CD14-positive monocyte (primary cell): Measurements from ENCODE around the gene FIGN. TPM values are rescaled to one million over a fixed set of nuclear protein-coding genes. Genes with fewer than 3 reads are reported as not detected.

Experiments used
- DNase-seq, 3 donors: peaks; one replicate each; pipeline ENCODE4 v3.0.0-alpha.2; 2011 to 2022
- H2AFZ ChIP-seq: 2 replicates; pipeline ENCODE4 v1.6.0; 2012; ENCODE audit warnings: mild to moderate bottlenecking, low read depth, low read length, inconsistent platforms; ENCODE audit not compliant: insufficient read depth, poor library complexity, severe bottlenecking
- H3K27ac ChIP-seq, 2 donors: 1 replicate in 1 of 2; 2 replicates in 1 of 2; pipeline ENCODE4 v1.5.1; 2012 to 2013; ENCODE audit warnings: low read length in 2 of 2, control low read depth in 1 of 2, inconsistent platforms in 1 of 2, low read depth in 1 of 2, mild to moderate bottlenecking in 1 of 2
- H3K27me3 ChIP-seq, 2 donors: one replicate each; pipeline versions ENCODE4 v1.6.0 to v1.6.1; 2011 to 2013; ENCODE audit warnings: low read length in 2 of 2; ENCODE audit not compliant: control insufficient read depth in 2 of 2, insufficient read depth in 2 of 2
- H3K36me3 ChIP-seq, 2 donors: replicated peaks in 1 of 2; 1 replicate in 1 of 2; 2 replicates in 1 of 2; pipeline versions ENCODE4 v1.5.1 to v1.6.1; 2012 to 2013; ENCODE audit warnings: low read length in 2 of 2, control low read depth in 1 of 2, inconsistent platforms in 1 of 2, mild to moderate bottlenecking in 1 of 2; ENCODE audit not compliant: insufficient read depth in 2 of 2, control insufficient read depth in 1 of 2
- H3K4me1 ChIP-seq, 2 donors: 1 replicate in 1 of 2; 2 replicates in 1 of 2; pipeline versions ENCODE4 v1.5.1 to v1.6.1; 2012 to 2013; ENCODE audit warnings: low read length in 2 of 2, control low read depth in 1 of 2, inconsistent platforms in 1 of 2, mild to moderate bottlenecking in 1 of 2, moderate library complexity in 1 of 2; ENCODE audit not compliant: insufficient read depth in 2 of 2, control insufficient read depth in 1 of 2
- H3K4me2 ChIP-seq: replicated peaks from 2 replicates; pipeline ENCODE3; 2012; ENCODE audit warnings: low read length, moderate library complexity, mild to moderate bottlenecking; ENCODE audit not compliant: poor library complexity, severe bottlenecking; ENCODE audit errors: extremely low read depth
- H3K4me3 ChIP-seq, 3 experiments: fragments of 200-600 bp in 1 of 3; sonication (generic) in 1 of 3; replicated peaks in 1 of 3; 1 replicate in 2 of 3; 2 replicates in 1 of 3; pipeline ENCODE4 v1.5.1; 2011 to 2013; ENCODE audit warnings: low read length in 3 of 3, mild to moderate bottlenecking in 3 of 3, control low read depth in 2 of 3, low read depth in 2 of 3, inconsistent platforms in 1 of 3, moderate library complexity in 1 of 3
- H3K79me2 ChIP-seq: 2 replicates; pipeline ENCODE4 v1.6.0; 2012; ENCODE audit warnings: mild to moderate bottlenecking, control low read depth, inconsistent platforms, low read length, moderate library complexity; ENCODE audit not compliant: insufficient read depth
- H3K9ac ChIP-seq: 2 replicates; pipeline ENCODE4 v1.6.0; 2017; ENCODE audit warnings: low read length, mild to moderate bottlenecking; ENCODE audit not compliant: insufficient read depth, poor library complexity, severe bottlenecking
- H3K9me3 ChIP-seq, 2 donors: replicated peaks in 1 of 2; 1 replicate in 1 of 2; 2 replicates in 1 of 2; pipeline versions ENCODE4 v1.5.1 to v1.6.1; 2012 to 2013; ENCODE audit warnings: low read length in 2 of 2, control low read depth in 1 of 2; ENCODE audit not compliant: control insufficient read depth in 1 of 2, insufficient read depth in 1 of 2
- H4K20me1 ChIP-seq: 2 replicates; pipeline ENCODE4 v1.6.0; 2012; ENCODE audit warnings: mild to moderate bottlenecking, low read length, control low read depth, moderate library complexity; ENCODE audit not compliant: insufficient read depth
- H3K27ac Mint-ChIP-seq, 7 donors: one replicate each; pipeline ENCODE4 v1.8.0; 2020; ENCODE audit warnings: mild to moderate bottlenecking in 7 of 7, mixed read lengths in 7 of 7, moderate library complexity in 6 of 7, inconsistent platforms in 2 of 7
- H3K27me3 Mint-ChIP-seq, 3 donors: one replicate each; pipeline ENCODE4 v1.8.0; 2021 to 2022; ENCODE audit warnings: low read depth in 3 of 3, mild to moderate bottlenecking in 3 of 3, mixed read lengths in 3 of 3, moderate library complexity in 3 of 3, inconsistent platforms in 1 of 3
- H3K36me3 Mint-ChIP-seq, 2 donors: one replicate each; pipeline ENCODE4 v1.8.0; 2020; ENCODE audit warnings: mixed read lengths in 2 of 2, inconsistent platforms in 1 of 2, mild to moderate bottlenecking in 1 of 2
- H3K4me1 Mint-ChIP-seq: one replicate; pipeline ENCODE4 v1.8.0; 2020; ENCODE audit warnings: mild to moderate bottlenecking, mixed read lengths
- H3K4me3 Mint-ChIP-seq, 2 donors: one replicate each; pipeline ENCODE4 v1.8.0; 2020; ENCODE audit warnings: mild to moderate bottlenecking in 2 of 2, mixed read lengths in 2 of 2, moderate library complexity in 1 of 2
- H3K9me3 Mint-ChIP-seq, 7 donors: one replicate each; pipeline ENCODE4 v1.8.0; 2020 to 2022; ENCODE audit warnings: mixed read lengths in 7 of 7, mild to moderate bottlenecking in 6 of 7, moderate library complexity in 6 of 7, inconsistent platforms in 2 of 7
- WGBS: methylation state at CpG from one replicate; pipeline ENCODE4 v1.1.5; 2013; ENCODE audit warnings: missing lambda C conversion rate; ENCODE audit not compliant: insufficient coverage; 5-methylcytosine and 5-hydroxymethylcytosine counted together
- intact Hi-C, 2 donors: fragments of 100-400 bp; cut with micrococcal nuclease; formaldehyde crosslinking; loops; one replicate each; pipeline versions ENCODE4 v1.15.0 to v1.15.1; 2023
- polyA plus RNA-seq, 3 donors: library from polyadenylated mRNA; depleted of rRNA in 1 of 3; unstranded in 2 of 3; stranded (reverse) in 1 of 3; fragments of 300-500 nt in 2 of 3; fragments of >200 nt in 1 of 3; fragmentation: Illumina TruSeq in 2 of 3; gene quantifications; 1 replicate in 2 of 3; 2 replicates in 1 of 3; pipeline ENCODE4 v1.2.3, GENCODE V29; 2012 to 2021
- TF ChIP-seq, protein P1 (sequence below): fragments of 200-600 bp; IDR thresholded peaks from one replicate; pipeline ENCODE4 v1.8.0; 2022; ENCODE audit warnings: antibody characterized with exemption, mild to moderate bottlenecking

Gene FIGN
- polyA plus RNA-seq, 3 donors: not detected

DNA sequence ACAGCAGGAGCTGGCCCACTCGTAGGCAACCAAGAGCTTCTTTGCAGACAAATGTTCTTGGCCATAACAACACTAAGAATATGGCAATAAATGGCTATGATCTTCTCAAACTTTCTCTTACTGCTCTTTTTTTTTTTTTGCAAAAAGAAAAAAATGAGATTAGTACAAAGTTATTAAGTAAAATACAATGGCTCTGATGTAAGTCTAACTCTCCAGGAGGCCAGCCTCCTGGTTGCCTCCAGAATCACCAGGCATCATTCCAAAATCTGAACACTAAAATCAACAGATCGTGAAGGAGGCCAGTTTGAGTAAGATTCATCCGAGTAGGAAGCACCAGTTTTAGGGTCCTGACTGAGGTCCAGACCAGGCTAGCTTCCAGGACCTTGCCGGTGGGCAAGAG is 20.8 kb upstream of the FIGN start:
- peaks cover 0 to 1% (median 0%) of the 10 kb centered on the region in 7 donors for H3K9me3 Mint-ChIP-seq
- no peak for DNase-seq
- no peak overlapping the region for H2AFZ ChIP-seq
- H3K36me3 Mint-ChIP-seq: no peaks in the 10 kb centered on the region
- intact Hi-C loops: no loop called here
- no peaks in the 10 kb centered on the region for H3K79me2 ChIP-seq
- no peaks in the 10 kb centered on the region for H3K9me3 ChIP-seq
- no peak overlapping the region for H3K9ac ChIP-seq
- H3K4me3 Mint-ChIP-seq: no peak overlapping the region
- no peaks in the 10 kb centered on the region for H3K4me1 ChIP-seq
- no peak overlapping the region for H3K27ac Mint-ChIP-seq
- no peaks in the 10 kb centered on the region for H3K4me1 Mint-ChIP-seq
- H3K27ac ChIP-seq: no peak overlapping the region
- H3K36me3 ChIP-seq: no peaks in the 10 kb centered on the region
- TF ChIP-seq, protein P1, sequence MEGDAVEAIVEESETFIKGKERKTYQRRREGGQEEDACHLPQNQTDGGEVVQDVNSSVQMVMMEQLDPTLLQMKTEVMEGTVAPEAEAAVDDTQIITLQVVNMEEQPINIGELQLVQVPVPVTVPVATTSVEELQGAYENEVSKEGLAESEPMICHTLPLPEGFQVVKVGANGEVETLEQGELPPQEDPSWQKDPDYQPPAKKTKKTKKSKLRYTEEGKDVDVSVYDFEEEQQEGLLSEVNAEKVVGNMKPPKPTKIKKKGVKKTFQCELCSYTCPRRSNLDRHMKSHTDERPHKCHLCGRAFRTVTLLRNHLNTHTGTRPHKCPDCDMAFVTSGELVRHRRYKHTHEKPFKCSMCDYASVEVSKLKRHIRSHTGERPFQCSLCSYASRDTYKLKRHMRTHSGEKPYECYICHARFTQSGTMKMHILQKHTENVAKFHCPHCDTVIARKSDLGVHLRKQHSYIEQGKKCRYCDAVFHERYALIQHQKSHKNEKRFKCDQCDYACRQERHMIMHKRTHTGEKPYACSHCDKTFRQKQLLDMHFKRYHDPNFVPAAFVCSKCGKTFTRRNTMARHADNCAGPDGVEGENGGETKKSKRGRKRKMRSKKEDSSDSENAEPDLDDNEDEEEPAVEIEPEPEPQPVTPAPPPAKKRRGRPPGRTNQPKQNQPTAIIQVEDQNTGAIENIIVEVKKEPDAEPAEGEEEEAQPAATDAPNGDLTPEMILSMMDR: no peak
- H3K27me3 ChIP-seq: no peaks in the 10 kb centered on the region
- no peaks in the 10 kb centered on the region for H3K27me3 Mint-ChIP-seq
- WGBS: 94% methylated on average over 3 of the region's 4 CpGs
- no peak overlapping the region for H3K4me2 ChIP-seq
- no peaks in the 10 kb centered on the region for H4K20me1 ChIP-seq
- no peak overlapping the region for H3K4me3 ChIP-seq

DNA sequence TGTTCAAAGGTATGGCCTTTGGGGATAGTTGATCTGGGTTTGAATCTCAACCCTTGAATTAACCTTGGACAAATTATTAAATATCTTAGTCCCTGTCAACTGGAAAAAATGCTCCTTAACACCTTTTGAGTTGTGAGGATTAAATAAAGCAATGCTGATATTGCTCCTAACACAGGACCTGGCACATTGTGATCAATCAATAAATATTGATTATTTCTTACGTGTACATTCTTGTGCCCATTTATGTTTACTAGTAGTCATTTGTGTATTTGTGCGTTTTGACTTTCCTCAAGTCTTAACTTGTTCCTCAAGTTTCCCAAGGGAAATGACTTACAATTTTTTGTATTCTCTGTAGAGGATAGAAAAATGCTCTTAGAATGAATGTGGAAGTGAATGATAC is 19.6 kb upstream of the FIGN start:
- TF ChIP-seq, protein P1: no peak
- Mint-ChIP-seq H3K9me3 (peaks cover 0 to 1% (median 0%) of the 10 kb centered on the region in 7 donors), H3K27ac (no peak overlapping the region), H3K4me1 (no peaks in the 10 kb centered on the region), H3K4me3 (no peak overlapping the region), H3K36me3 (no peaks in the 10 kb centered on the region), H3K27me3 (no peaks in the 10 kb centered on the region)
- intact Hi-C loops: no loop called here
- H3K27me3 ChIP-seq: no peaks in the 10 kb centered on the region
- H3K4me2 ChIP-seq: no peak overlapping the region
- no CpG with 5 or more reads among the region's 2 CpGs for WGBS
- DNase-seq: no peak
- H3K79me2 ChIP-seq: no peaks in the 10 kb centered on the region
- no peaks in the 10 kb centered on the region for H3K36me3 ChIP-seq
- H3K4me1 ChIP-seq: no peaks in the 10 kb centered on the region
- no peak overlapping the region for H3K27ac ChIP-seq
- no peak overlapping the region for H2AFZ ChIP-seq
- no peak overlapping the region for H3K9ac ChIP-seq
- no peaks in the 10 kb centered on the region for H4K20me1 ChIP-seq
- no peak overlapping the region for H3K4me3 ChIP-seq
- H3K9me3 ChIP-seq: no peaks in the 10 kb centered on the region
